IMR-90 (cell line): ENCODE results near the gene RPL19. TPM values are rescaled to one million over a fixed set of nuclear protein-coding genes. Genes with fewer than 3 reads are reported as not detected.

Experiments
- ATAC-seq: fragments of 200-7000 bp; cut with Tn5 transposase; 2 replicates; pipeline ENCODE4 v1.9.1; 2020; ENCODE audit warnings: low read depth, mild to moderate bottlenecking, moderate library complexity
- BruUV-seq: library from RNA; stranded (reverse); fragments of 400-500 nt; replicated peaks from 2 replicates; lab custom pipeline; 2021; lab: Mats Ljungman, UMichigan
- CTCF ChIA-PET: fragments of 300-600 bp; formaldehyde crosslinking; extraction: SDS; loops from one replicate; lab custom pipeline; 2021; ENCODE audit warnings: antibody characterized with exemption; lab: Yijun Ruan, JAX
- POLR2A ChIA-PET: fragments of 300-600 bp; sonication (Branson Sonifier 250); formaldehyde crosslinking; loops from one replicate; lab custom pipeline; 2022; ENCODE audit warnings: antibody characterized with exemption; ENCODE audit not compliant: unreplicated experiment; lab: Charles Lee
- DNase-seq: peaks from one replicate; pipeline ENCODE4 v3.0.0; 2013
- H2AFZ ChIP-seq: replicated peaks from 2 replicates; pipeline ENCODE3; 2013; ENCODE audit warnings: low read length, mild to moderate bottlenecking; ENCODE audit not compliant: poor library complexity
- H2AK5ac ChIP-seq: 2 replicates; pipeline ENCODE4 v1.6.1; 2013; ENCODE audit warnings: low read depth, low read length, inconsistent platforms
- H2AK9ac ChIP-seq: replicated peaks from 2 replicates; pipeline ENCODE3; 2013; ENCODE audit warnings: mild to moderate bottlenecking, low read depth, low read length, moderate library complexity; ENCODE audit not compliant: poor library complexity
- H2BK120ac ChIP-seq: 2 replicates; pipeline ENCODE4 v1.6.1; 2013; ENCODE audit warnings: low read depth, low read length, inconsistent platforms
- H2BK15ac ChIP-seq: 3 replicates; pipeline ENCODE4 v1.6.1; 2013; ENCODE audit warnings: low read depth, low read length, inconsistent platforms
- H2BK20ac ChIP-seq: 2 replicates; pipeline ENCODE4 v1.6.1; 2013; ENCODE audit warnings: low read depth, mild to moderate bottlenecking, inconsistent platforms, low read length, moderate library complexity
- H2BK5ac ChIP-seq: 2 replicates; pipeline ENCODE4 v1.6.1; 2013; ENCODE audit warnings: mild to moderate bottlenecking, low read depth, low read length, inconsistent platforms; ENCODE audit not compliant: poor library complexity, severe bottlenecking
- H3K14ac ChIP-seq: replicated peaks from 2 replicates; pipeline ENCODE4 v1.6.1; 2013; ENCODE audit warnings: low read depth, low read length, inconsistent platforms
- H3K18ac ChIP-seq: 2 replicates; pipeline ENCODE4 v1.6.1; 2013; ENCODE audit warnings: low read depth, low read length, control low read depth
- H3K23ac ChIP-seq: 2 replicates; pipeline ENCODE4 v1.6.1; 2013; ENCODE audit warnings: low read depth, low read length, inconsistent platforms
- H3K27ac ChIP-seq: 2 replicates; pipeline ENCODE4 v1.5.1; 2013; ENCODE audit warnings: mild to moderate bottlenecking, control low read depth, low read length; ENCODE audit not compliant: insufficient read depth
- H3K27me3 ChIP-seq: 2 replicates; pipeline ENCODE4 v1.6.1; 2013; ENCODE audit warnings: low read length; ENCODE audit not compliant: control insufficient read depth, insufficient read depth
- H3K36me3 ChIP-seq: 2 replicates; pipeline ENCODE4 v1.6.1; 2013; ENCODE audit warnings: low read length, mixed read lengths; ENCODE audit not compliant: control insufficient read depth, insufficient read depth
- H3K4ac ChIP-seq: 2 replicates; pipeline ENCODE4 v1.6.1; 2013; ENCODE audit warnings: low read depth, low read length, inconsistent platforms
- H3K4me1 ChIP-seq: 2 replicates; pipeline ENCODE4 v1.6.1; 2013; ENCODE audit warnings: low read length, mixed read lengths; ENCODE audit not compliant: control insufficient read depth, insufficient read depth
- H3K4me2 ChIP-seq: 2 replicates; pipeline ENCODE4 v1.6.1; 2013; ENCODE audit warnings: low read depth, mild to moderate bottlenecking, control low read depth, low read length, moderate library complexity
- H3K4me3 ChIP-seq: 2 replicates; pipeline ENCODE4 v1.5.1; 2013; ENCODE audit warnings: low read depth, mild to moderate bottlenecking, control low read depth, low read length, moderate library complexity; ENCODE audit not compliant: insufficient read depth
- H3K56ac ChIP-seq: 2 replicates; pipeline ENCODE4 v1.6.1; 2013; ENCODE audit warnings: low read length, inconsistent platforms; ENCODE audit not compliant: insufficient read depth; ENCODE audit errors: extremely low read depth
- H3K79me1 ChIP-seq, 2 experiments: 2 replicates each; pipeline ENCODE4 v1.6.1; 2013; ENCODE audit warnings: low read length in 2 of 2, inconsistent platforms in 1 of 2, low read depth in 1 of 2
- H3K9ac ChIP-seq: 2 replicates; pipeline ENCODE4 v1.6.1; 2013; ENCODE audit warnings: low read depth, low read length, control low read depth
- H3K9me1 ChIP-seq: 2 replicates; pipeline ENCODE4 v1.6.1; 2013; ENCODE audit warnings: low read length, inconsistent platforms; ENCODE audit not compliant: insufficient read depth
- H3K9me3 ChIP-seq: 2 replicates; pipeline ENCODE4 v1.6.1; 2013; ENCODE audit warnings: low read length; ENCODE audit not compliant: control insufficient read depth, insufficient read depth
- H4K20me1 ChIP-seq: 2 replicates; pipeline ENCODE4 v1.6.1; 2013; ENCODE audit warnings: low read length, inconsistent platforms; ENCODE audit not compliant: insufficient read depth
- H4K5ac ChIP-seq: 2 replicates; pipeline ENCODE4 v1.6.1; 2013; ENCODE audit warnings: mild to moderate bottlenecking, low read depth, low read length, control low read depth
- H4K8ac ChIP-seq, 2 experiments: 2 replicates each; pipeline ENCODE4 v1.6.1; 2013; ENCODE audit warnings: low read depth in 2 of 2, low read length in 2 of 2, control low read depth in 1 of 2, inconsistent platforms in 1 of 2
- H4K91ac ChIP-seq: 2 replicates; pipeline ENCODE4 v1.6.1; 2013; ENCODE audit warnings: low read depth, low read length, inconsistent platforms; ENCODE audit not compliant: insufficient read depth
- BHLHE40 ChIP-seq: fragments of 150-350 bp; IDR thresholded peaks from 2 replicates; pipeline ENCODE4 v1.6.1; 2016; ENCODE audit warnings: mild to moderate bottlenecking, low read depth, low read length
- CEBPB ChIP-seq: IDR thresholded peaks from 2 replicates; pipeline ENCODE4 v1.6.1; 2012; ENCODE audit warnings: low read depth, low read length, improper control_type of control experiment
- MAZ ChIP-seq: IDR thresholded peaks from 2 replicates; pipeline ENCODE4 v1.6.1; 2012; ENCODE audit warnings: low read depth, mild to moderate bottlenecking, low read length, improper control_type of control experiment, moderate library complexity, borderline replicate concordance
- MXI1 ChIP-seq: IDR thresholded peaks from 2 replicates; pipeline ENCODE4 v1.6.1; 2012; ENCODE audit warnings: low read depth, mild to moderate bottlenecking, low read length, moderate library complexity, borderline replicate concordance
- NFE2L2 ChIP-seq: fragments of 150-350 bp; IDR thresholded peaks from 2 replicates; pipeline ENCODE4 v1.6.1; 2016; ENCODE audit warnings: low read depth, mild to moderate bottlenecking, low read length
- POLR2A ChIP-seq: IDR thresholded peaks from 2 replicates; pipeline ENCODE4 v1.6.1; 2012; ENCODE audit warnings: mild to moderate bottlenecking, low read depth, low read length
- RAD21 ChIP-seq: IDR thresholded peaks from 2 replicates; pipeline ENCODE4 v1.6.1; 2012; ENCODE audit warnings: low read length, improper control_type of control experiment
- RFX5 ChIP-seq: IDR thresholded peaks from 2 replicates; pipeline ENCODE4 v1.8.0; 2012; ENCODE audit warnings: low read depth, mild to moderate bottlenecking, low read length, moderate library complexity
- SMC3 ChIP-seq: fragments of 150-350 bp; IDR thresholded peaks from 2 replicates; pipeline ENCODE4 v1.6.1; 2016; ENCODE audit warnings: low read depth, mild to moderate bottlenecking, antibody characterized with exemption, low read length, moderate library complexity
- WGBS, 2 experiments: methylation state at CpG; one replicate each; pipeline versions ENCODE4 v1.1.5 to v1.1.7; 2013; ENCODE audit warnings: missing lambda C conversion rate in 2 of 2; ENCODE audit not compliant: insufficient read length in 1 of 2; ENCODE audit errors: extremely low coverage in 2 of 2; 5-methylcytosine and 5-hydroxymethylcytosine counted together
- dilution Hi-C: fragments of 300-500 bp; cut with HindIII; formaldehyde crosslinking; loops from one replicate; pipeline ENCODE4 v1.14.3; 2018; ENCODE audit warnings: low sequenced_read_pairs; ENCODE audit not compliant: unreplicated experiment
- in situ Hi-C: fragments of 300-500 bp; cut with MboI; formaldehyde crosslinking; loops from 3 replicates; pipeline ENCODE4 v1.14.3; 2019; ENCODE audit warnings: low sequenced_read_pairs, inconsistent platforms, mixed read lengths
- intact Hi-C: fragments of 100-400 bp; cut with micrococcal nuclease; formaldehyde crosslinking; loops from 2 replicates; pipeline ENCODE4 v1.10.0; 2022
- polyA plus RNA-seq, 3 experiments: library from polyadenylated mRNA; depleted of rRNA; stranded (reverse); fragments of >200 nt; gene quantifications; 2 replicates each; pipeline ENCODE4 v1.2.3, GENCODE V29; 2012; ENCODE audit warnings: low replicate concordance in 1 of 3
- total RNA-seq: library from RNA; depleted of rRNA; stranded (reverse); fragments of >200 nt; gene quantifications from 2 replicates; pipeline ENCODE4 v1.2.3, GENCODE V29; 2012
- TF ChIP-seq, protein P1 (sequence below): conservative IDR thresholded peaks from 2 replicates; pipeline ENCODE4 v1.5.1; 2012; ENCODE audit warnings: mild to moderate bottlenecking, low read depth, low read length, improper control_type of control experiment
- TF ChIP-seq, protein P2 (sequence below): fragments of 150-350 bp; IDR thresholded peaks from 2 replicates; pipeline ENCODE4 v1.6.1; 2017; ENCODE audit warnings: mild to moderate bottlenecking, antibody characterized with exemption, low read length, low read depth
- TF ChIP-seq, protein P3 (sequence below): fragments of 150-350 bp; IDR thresholded peaks from 2 replicates; pipeline ENCODE4 v1.6.1; 2016; ENCODE audit warnings: low read depth, mild to moderate bottlenecking, low read length, moderate library complexity, borderline replicate concordance

The RPL19 gene
- total and polyA plus RNA-seq, 2 of the 4 experiments (the other 2 are of a cell fraction), result 2,101 to 2,466 TPM

DNA sequence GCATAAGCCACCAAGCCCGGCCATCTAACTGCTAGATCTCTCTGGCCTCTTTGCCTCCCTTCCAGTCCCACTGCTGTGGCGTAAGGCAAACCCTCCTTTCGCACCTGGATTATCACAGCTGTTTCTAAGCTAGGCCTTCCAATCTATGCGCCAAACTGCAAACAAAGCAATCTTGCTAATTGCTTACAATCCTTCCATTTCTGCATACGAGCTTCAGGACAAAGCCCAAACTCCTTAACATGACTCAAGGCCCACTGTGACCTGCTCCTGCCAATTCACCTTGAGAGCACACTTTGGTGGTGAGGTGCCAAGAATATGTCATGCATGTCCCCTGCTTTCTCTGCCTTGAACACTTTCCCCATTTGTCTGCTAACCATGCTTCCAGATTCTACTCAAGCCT, 28.1 kb upstream of the RPL19 start:
- DNase-seq, result no peak
- Histone ChIP-seq H4K8ac (no peak overlapping the region), H3K4me2 (no peak overlapping the region), H3K27ac (no peak overlapping the region), H4K5ac (no peak overlapping the region), H3K36me3 (peaks cover 9% of the 10 kb centered on the region), H3K4me1 (peaks cover 3% of the 10 kb centered on the region; the same call in 1 of the 2 replicates), H2BK15ac (no peak overlapping the region), H3K9me1 (peaks cover 10% of the 10 kb centered on the region; the same call in 1 of the 2 replicates), H2AK9ac (no peak overlapping the region), H3K18ac (no peak overlapping the region), H2BK5ac (no peak overlapping the region), H3K9ac (no peak overlapping the region), H2AK5ac (no peak overlapping the region), H2AFZ (no peak overlapping the region), H3K23ac (no peak overlapping the region), H3K4me3 (no peak overlapping the region), H3K4ac (no peak overlapping the region), H3K56ac (no peak overlapping the region), H4K20me1 (peaks cover 10% of the 10 kb centered on the region), H3K27me3 (peaks cover 5% of the 10 kb centered on the region), H2BK20ac (no peak overlapping the region), H3K9me3 (no peaks in the 10 kb centered on the region), H3K14ac (no peak overlapping the region), H3K79me1 (no peaks in the 10 kb centered on the region), H4K91ac (no peak overlapping the region), H2BK120ac (no peak overlapping the region)
- no peak for ATAC-seq
- intact Hi-C loops, result no loop called here
- BruUV-seq, result no TSS peak
- POLR2A ChIA-PET, result no interaction called here
- 89% methylated on average over 3 of the region's 5 CpGs; no CpG with 5 or more reads in 1 of the 2 experiments for WGBS, 2 experiments
- CTCF ChIA-PET, result no interaction called here
- in situ Hi-C loops, result no loop called here
- dilution Hi-C loops, result no loop called here
- TF ChIP-seq MXI1, result no peak
- TF ChIP-seq, protein P1, sequence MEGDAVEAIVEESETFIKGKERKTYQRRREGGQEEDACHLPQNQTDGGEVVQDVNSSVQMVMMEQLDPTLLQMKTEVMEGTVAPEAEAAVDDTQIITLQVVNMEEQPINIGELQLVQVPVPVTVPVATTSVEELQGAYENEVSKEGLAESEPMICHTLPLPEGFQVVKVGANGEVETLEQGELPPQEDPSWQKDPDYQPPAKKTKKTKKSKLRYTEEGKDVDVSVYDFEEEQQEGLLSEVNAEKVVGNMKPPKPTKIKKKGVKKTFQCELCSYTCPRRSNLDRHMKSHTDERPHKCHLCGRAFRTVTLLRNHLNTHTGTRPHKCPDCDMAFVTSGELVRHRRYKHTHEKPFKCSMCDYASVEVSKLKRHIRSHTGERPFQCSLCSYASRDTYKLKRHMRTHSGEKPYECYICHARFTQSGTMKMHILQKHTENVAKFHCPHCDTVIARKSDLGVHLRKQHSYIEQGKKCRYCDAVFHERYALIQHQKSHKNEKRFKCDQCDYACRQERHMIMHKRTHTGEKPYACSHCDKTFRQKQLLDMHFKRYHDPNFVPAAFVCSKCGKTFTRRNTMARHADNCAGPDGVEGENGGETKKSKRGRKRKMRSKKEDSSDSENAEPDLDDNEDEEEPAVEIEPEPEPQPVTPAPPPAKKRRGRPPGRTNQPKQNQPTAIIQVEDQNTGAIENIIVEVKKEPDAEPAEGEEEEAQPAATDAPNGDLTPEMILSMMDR, result no peak
- TF ChIP-seq NFE2L2, result no peak
- TF ChIP-seq POLR2A, result no peak
- TF ChIP-seq SMC3, result no peak
- TF ChIP-seq, protein P2, sequence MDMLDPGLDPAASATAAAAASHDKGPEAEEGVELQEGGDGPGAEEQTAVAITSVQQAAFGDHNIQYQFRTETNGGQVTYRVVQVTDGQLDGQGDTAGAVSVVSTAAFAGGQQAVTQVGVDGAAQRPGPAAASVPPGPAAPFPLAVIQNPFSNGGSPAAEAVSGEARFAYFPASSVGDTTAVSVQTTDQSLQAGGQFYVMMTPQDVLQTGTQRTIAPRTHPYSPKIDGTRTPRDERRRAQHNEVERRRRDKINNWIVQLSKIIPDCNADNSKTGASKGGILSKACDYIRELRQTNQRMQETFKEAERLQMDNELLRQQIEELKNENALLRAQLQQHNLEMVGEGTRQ, result no peak
- TF ChIP-seq RFX5, result no peak
- TF ChIP-seq CEBPB, result no peak
- no peak for TF ChIP-seq BHLHE40
- TF ChIP-seq, protein P3, sequence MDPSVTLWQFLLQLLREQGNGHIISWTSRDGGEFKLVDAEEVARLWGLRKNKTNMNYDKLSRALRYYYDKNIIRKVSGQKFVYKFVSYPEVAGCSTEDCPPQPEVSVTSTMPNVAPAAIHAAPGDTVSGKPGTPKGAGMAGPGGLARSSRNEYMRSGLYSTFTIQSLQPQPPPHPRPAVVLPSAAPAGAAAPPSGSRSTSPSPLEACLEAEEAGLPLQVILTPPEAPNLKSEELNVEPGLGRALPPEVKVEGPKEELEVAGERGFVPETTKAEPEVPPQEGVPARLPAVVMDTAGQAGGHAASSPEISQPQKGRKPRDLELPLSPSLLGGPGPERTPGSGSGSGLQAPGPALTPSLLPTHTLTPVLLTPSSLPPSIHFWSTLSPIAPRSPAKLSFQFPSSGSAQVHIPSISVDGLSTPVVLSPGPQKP, result no peak
- no peak for TF ChIP-seq RAD21
- no peak for TF ChIP-seq MAZ
